Forelimb muscle (tissue), 1 donor: Measurements from ENCODE around the gene C1R. TPM values are rescaled to one million over a fixed set of nuclear protein-coding genes. Genes with fewer than 3 reads are reported as not detected.

Experiments
- DNase-seq: peaks from one replicate; pipeline ENCODE4 v3.0.0-alpha.2; 2013; ENCODE audit warnings: low read depth
- polyA plus RNA-seq: library from polyadenylated mRNA; unstranded; fragments of 120-200 nt; gene quantifications from one replicate; pipeline ENCODE4 v1.2.1, GENCODE V29; 2013; ENCODE audit not compliant: insufficient read length

Gene C1R
- polyA plus RNA-seq, 1 donor = 80.9 TPM

DNA sequence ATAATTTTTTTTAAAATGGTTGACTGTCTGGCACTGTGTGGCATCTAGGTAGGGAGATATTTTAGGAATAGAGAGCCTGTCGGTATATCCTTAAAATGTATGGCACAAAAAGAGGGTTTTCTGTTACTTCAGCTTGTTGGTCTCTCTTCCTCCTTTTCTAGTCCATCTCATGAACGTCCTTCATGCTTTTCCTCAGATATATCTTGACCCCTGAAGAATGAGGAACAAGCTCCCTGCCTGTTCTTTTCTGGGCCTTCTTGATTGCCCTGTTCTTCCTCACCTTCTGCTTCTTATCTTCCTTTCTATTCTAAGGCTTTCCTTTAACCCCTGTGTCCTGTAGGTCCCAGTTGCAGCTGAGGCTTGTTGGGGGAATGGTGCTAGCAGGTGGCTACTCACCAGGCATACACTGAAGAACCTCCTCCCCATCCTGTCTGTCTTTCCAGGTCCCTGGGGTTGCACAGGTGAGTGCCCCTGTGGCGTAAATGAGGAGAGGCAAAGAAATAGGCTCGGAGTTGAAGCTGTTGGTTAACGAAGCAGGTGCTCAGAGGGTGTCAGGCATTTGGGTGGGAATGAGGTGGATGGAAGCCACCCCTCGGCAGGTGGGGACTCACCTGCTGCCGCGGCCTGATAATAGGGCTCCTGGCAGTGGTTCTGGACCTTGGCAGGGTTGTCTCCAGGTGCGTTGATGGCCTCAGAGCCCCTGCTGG is 7.2 kb upstream of the C1R start:
- DNase-seq = no peak

DNA sequence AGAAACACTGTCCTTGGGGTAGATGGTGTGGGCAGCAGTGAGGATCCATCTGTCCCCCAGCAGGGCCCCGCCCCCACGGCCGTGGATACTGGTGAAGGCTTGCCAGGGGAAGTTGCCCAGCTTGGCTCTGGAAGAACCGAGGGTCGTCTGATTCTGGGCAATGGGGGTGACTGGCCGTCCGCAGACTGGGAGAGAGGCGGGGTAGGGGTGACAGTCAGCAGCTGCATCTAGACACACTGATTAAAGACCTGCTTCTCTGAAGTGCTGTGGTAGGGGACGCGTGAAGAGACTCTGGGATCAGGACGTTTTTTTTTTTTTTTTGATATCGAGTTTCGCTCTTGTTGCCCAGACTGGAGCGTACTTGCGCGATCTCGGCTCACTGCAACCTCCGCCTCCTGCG is 4.7 kb upstream of the C1R start:
- no peak for DNase-seq

DNA sequence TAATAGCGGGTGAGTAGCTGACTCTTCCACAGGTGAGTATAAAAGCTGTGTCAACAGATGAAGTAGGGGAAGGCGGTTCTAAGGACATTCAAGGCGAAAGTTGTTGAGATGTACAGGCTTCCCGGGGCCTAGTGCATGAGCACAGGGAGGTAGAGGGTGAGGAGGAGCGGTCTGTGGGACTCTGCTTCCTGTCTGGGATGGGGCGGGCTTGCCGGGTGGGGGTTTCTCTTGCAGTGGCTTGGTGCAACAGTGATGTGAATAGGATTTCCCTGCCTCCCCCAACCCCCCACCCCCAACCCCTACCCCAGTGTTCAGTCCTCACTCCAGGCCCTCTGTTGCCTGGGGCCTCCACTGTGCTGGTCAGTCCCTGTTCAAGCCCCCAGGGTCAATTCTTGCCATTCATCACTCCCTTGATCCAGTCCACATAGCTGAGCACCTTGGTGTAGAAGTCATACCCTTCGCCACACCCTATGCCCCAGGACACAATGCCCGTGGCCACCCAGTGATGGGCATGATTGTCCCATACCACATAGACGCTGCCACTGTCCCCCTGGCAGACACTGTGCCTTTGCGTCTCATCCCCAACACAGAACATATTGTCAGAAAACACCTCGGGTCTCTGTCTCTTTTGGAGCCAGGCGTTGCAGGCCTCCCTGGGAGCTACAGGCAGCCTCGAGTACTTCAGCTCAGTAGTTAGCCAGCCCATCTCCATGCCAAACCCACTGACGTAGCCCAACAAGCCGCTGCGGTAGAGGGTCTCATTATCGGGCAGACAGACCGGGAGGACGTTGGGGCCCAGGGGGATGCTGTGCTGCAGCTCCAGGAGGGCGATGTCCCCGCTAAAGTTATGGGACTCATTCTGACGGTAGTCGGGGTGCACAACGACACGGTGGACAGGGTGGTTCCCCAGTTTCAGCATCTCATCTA is 4.0 kb upstream of the C1R start:
- DNase-seq = no peak

- DNase-seq = no peak
Measured at GRCh38 chr12:7093892-7094291, 1.6 kb upstream of the C1R start.

DNA sequence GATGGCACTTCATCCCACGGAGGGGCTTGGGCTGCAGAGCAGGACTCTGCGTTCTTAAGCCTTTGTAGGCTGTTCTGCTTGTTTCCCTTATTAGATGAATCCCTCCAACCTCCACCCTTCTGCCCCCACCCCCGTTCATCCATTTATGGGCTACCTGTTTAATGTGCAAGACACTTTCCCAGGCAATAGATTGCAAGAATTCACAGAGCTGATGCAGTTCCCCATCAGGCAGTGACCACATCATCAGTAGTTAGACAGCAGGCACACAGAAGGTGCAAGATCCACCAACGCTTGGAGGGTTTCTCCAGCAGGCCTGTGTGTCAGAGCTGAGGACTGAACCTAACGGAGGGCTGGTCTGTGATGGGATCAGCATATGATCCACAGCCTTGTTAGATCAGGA is 1.2 kb upstream of the C1R start:
- DNase-seq = no peak

GRCh38 chr12:7092986-7093460 is 778 bp upstream of the C1R start:
- no peak for DNase-seq

DNA sequence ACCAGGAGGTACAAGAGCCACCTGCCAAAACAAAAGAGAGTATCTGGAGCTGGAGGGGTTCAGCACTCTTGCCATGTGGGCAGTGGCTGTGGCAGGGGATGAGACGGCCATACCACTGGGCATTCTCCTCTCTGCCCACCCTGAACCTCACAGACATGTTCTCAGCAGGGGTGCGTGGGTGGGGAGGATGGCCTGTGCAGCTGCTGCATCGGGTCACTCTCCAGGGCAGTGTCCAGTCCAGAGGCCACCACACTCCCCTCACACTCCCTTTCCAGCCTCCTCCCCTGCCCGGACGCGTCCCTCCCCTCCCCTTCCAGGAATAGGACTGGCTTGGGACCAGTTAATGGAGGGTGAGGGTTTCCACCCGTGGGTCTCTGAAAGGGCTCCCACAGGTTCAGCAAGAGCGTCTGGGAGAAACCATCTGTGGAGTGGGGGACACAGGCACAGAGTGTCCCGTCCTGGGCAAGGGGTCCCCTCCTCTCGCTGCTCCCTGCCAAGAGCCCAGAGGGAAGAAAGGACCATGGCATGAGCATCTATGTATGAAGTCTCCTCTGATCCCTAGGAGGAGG is 501 bp downstream of the C1R start:
- DNase-seq = no peak

DNA sequence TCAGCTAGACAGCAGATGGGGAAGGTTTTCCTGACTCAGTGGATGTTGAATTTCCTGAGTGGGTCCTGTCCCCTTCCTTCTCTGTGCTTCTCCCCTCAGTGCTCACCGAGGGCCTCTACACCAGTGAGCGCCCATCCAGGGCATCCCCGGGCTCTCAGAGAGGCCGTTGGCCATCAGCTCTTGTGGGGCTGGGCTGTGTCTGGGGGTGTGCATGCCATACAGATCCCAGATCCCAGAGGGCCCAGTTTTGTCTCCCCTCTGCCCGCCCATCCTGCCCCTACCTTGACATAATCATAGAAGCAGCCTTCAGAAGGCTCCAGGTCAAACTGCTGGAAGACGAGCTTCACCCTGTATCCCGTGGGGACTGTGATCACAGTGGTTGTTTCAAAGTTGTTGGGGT is 1.1 kb downstream of the C1R start:
- no peak for DNase-seq

GRCh38 chr12:7090222-7090998 is 1.8 kb downstream of the C1R start:
- DNase-seq = no peak

GRCh38 chr12:7089196-7089871 is 2.9 kb downstream of the C1R start:
- no peak for DNase-seq

DNA sequence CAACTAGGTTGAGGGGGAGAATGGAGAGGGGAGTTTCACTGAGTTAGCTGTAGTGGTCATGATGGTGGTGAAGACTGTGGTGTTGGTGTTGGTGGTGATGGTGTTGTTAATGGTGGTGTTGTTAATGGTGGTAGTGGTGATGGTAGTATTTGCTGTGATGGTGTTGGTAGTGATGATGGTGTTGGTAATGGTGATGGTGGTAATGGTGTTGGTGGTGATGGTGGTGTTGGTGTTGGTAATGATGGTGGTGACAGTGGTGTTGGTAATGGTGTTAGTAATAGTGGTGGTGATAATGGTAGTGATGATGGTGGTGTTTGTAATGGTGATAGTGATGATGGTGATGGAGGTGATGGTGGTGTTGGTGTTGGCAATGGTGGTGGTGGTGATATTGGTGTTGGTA is 9.1 kb downstream of the C1R start:
- no peak for DNase-seq

DNA sequence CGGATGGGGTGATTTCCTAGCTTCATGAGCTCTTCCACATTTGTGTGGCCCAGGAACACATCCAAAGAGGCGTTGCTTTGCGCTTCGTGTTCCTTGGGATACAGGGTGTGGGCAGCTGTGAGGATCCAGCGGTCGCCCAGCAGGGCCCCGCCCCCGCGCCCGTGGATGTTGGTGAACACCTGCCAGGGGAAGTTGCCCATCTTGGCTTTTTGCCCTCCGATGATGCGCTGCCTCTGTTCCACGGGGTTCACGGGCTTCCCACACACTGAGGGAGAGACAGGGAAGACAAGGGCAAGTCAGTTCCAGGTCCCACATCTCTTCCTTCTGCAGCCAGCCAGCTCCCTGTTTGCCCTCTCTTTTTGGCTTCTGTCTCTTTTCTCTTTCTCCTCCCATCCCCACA is 11.2 kb downstream of the C1R start:
- no peak for DNase-seq

DNA sequence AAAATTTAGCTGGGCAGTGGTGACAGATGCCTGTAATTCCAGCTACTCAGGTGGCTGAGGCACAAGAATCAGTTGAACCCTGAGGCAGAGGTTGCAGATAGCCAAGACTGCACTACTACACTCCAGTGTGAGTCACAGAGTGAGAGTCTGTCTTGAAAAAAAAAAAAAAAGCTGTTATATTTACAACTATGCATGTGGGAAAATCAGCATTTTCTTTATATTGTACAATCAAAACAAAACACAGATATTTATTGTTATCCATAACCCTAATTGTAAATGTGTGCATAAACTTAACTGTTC is 12.5 kb downstream of the C1R start:
- DNase-seq = no peak

- DNase-seq = no peak
Measured at GRCh38 chr12:7078163-7078562, 14.1 kb downstream of the C1R start.

DNA sequence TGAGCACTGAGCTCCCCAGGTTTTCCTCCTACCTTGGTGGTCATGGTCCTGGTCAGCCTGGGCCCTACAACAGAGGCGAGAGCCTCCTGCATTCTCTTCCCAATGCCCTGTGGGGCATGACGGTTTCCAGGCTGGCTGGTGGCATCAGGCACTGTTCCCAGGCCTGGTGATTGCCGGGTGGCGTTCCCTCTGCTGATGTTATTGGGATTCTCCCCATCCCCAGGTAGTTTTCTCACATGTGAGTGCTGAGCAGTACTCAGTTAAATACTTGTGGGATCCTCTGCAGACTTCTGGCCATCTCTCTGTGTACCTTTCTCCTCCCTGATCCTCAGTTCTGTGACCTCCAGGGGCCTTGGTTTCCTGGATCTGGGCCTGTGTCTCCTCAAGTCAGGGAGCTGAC is 15.8 kb downstream of the C1R start:
- DNase-seq = no peak

DNA sequence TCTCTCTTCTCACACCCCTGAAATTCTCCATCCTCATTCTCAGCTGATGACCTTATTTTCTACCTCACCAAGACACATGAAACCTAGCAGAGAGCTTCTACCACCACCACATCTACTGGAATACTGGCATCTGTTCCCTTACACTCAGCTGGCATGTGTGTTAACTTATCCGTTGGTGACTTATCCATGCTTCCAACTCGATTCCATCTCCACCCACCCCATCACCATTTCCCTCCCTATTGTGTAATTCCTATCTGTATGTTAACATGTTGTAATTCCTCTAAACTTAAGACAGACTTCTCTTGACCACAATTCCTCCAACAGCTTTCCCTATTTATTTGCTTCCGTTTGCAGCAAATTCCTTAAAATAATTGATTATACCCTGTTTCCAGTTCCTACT is 16.3 kb downstream of the C1R start:
- no peak for DNase-seq

DNA sequence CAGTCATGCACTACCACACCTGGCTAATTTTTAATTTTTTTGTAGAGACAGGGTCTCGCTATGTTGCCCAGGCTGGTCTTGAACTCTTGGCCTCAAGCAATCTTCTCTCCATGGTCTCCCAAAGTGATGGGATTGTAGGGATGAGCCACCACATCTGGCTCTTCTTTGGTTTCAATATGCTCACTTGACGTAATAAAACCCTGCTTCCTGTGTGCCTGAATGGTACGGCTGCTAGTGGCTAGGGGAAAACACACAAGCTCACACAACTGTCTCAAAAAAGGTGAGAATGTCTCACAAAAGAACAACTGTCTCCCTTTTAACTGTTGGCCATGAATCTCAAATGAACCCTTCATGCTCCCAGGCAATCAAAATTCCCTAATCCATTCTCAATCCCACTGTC is 16.7 kb downstream of the C1R start:
- no peak for DNase-seq

DNA sequence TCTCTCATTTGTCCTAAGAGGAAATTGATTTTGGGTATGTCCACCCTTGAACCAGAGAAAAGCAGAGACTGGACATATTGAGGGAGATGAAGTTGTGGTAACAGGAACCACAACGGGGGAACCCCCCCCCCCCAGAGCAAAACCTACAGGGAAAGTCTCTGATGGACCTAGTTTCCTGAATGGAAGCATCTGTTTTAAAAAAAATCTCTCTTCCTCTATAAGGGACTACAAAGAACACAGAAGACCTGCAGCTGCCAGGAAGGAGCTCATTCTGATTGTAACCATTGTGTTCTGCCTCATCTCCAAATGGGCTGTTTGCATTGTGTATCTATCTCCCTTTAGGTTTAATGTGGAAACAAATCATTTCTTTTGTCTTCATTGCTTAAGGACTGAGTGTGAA is 18.3 kb downstream of the C1R start:
- no peak for DNase-seq

GRCh38 chr12:7072554-7072953 is 19.7 kb downstream of the C1R start:
- DNase-seq = no peak

DNA sequence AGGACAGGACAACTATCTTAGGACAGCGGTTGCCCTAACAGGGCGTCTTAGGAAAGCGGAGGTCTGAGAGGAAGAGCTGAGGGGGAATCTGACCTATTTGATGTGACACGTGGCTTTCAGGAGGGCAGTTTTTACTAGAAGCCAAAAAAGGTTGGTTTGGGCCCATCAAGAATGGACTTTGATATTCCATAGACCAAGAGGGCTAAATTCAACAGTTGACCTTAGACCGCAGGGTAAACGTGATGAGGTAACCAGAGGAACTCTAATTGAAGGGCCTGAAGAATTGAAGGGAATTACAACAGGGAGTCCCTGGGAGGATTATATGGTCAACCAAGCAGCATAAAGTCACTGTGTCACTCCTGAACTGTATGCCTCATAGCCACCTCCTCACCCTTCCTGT is 20.2 kb downstream of the C1R start:
- no peak for DNase-seq

GRCh38 chr12:7069386-7069785 is 22.9 kb downstream of the C1R start:
- no peak for DNase-seq

DNA sequence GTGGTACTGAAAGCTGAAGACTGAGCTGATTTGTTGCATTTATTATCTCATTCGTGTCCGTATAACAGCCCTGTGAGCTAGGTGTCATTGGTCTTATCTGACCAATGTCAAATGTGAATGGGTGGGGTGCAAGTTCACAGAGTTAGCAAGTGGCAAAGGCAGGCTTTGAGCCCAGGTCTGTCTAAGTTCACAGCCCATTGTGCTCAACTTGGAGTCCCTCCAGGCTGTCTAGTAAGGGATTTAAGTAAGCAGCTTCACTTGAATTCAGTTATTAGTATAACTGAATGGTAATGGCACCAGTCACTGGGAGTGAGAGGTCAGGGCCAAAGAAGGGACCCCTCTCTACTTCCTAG is 23.3 kb downstream of the C1R start:
- DNase-seq = no peak
